DND-41 (cell line): ENCODE measurements around the gene CYP19A1.

Experiments used
- ATAC-seq: fragments of 200-7000 bp; cut with Tn5 transposase; 3 replicates; pipeline ENCODE4 v1.9.1; 2021; ENCODE audit warnings: low read depth; ENCODE audit not compliant: insufficient read depth
- DNase-seq: peaks from one replicate; pipeline ENCODE4 v3.0.0-alpha.2; 2020
- H2AFZ ChIP-seq: 2 replicates; pipeline ENCODE4 v1.6.0; 2012; ENCODE audit warnings: low read depth, low read length
- H3K27ac ChIP-seq: 2 replicates; pipeline ENCODE4 v1.5.1; 2012; ENCODE audit warnings: low read length, inconsistent platforms
- H3K27me3 ChIP-seq: fragments of 200-600 bp; sonication (generic); 2 replicates; pipeline ENCODE4 v1.6.0; 2012; ENCODE audit warnings: low read length, mild to moderate bottlenecking, inconsistent platforms; ENCODE audit not compliant: insufficient read depth, poor library complexity
- H3K36me3 ChIP-seq: 2 replicates; pipeline ENCODE4 v1.5.1; 2012; ENCODE audit warnings: low read length, inconsistent platforms; ENCODE audit not compliant: insufficient read depth
- H3K4me1 ChIP-seq: 2 replicates; pipeline ENCODE4 v1.5.1; 2012; ENCODE audit warnings: mild to moderate bottlenecking, low read length; ENCODE audit not compliant: insufficient read depth
- H3K4me2 ChIP-seq: 2 replicates; pipeline ENCODE4 v1.6.0; 2012; ENCODE audit warnings: mild to moderate bottlenecking, moderate library complexity, low read length, inconsistent platforms; ENCODE audit not compliant: insufficient read depth
- H3K4me3 ChIP-seq, 2 experiments: fragments of 200-600 bp in 1 of 2; shearing (Covaris generic) in 1 of 2; 2 replicates each; pipeline ENCODE4 v1.5.1; 2012 to 2016; ENCODE audit warnings: inconsistent platforms in 2 of 2, low read length in 2 of 2, mild to moderate bottlenecking in 2 of 2, low read depth in 1 of 2, moderate library complexity in 1 of 2
- H3K79me2 ChIP-seq: 2 replicates; pipeline ENCODE4 v1.6.0; 2012; ENCODE audit warnings: low read length, inconsistent platforms; ENCODE audit not compliant: insufficient read depth
- H3K9ac ChIP-seq: 2 replicates; pipeline ENCODE4 v1.6.0; 2012; ENCODE audit warnings: low read depth, mild to moderate bottlenecking, inconsistent platforms, low read length, moderate library complexity
- H3K9me3 ChIP-seq: 2 replicates; pipeline ENCODE4 v1.5.1; 2012; ENCODE audit warnings: low read length, moderate library complexity, mild to moderate bottlenecking, inconsistent platforms; ENCODE audit not compliant: insufficient read depth, severe bottlenecking
- H4K20me1 ChIP-seq: 2 replicates; pipeline ENCODE4 v1.6.0; 2012; ENCODE audit warnings: low read length; ENCODE audit not compliant: insufficient read depth
- EZH2 ChIP-seq: IDR thresholded peaks from 3 replicates; pipeline ENCODE4 v1.6.1; 2012; ENCODE audit warnings: borderline replicate concordance, low read depth, mild to moderate bottlenecking, moderate library complexity, low read length, inconsistent platforms; ENCODE audit not compliant: severe bottlenecking
- TF ChIP-seq, protein P1 (sequence below): IDR thresholded peaks from 2 replicates; pipeline ENCODE4 v1.5.1; 2012; ENCODE audit warnings: borderline replicate concordance, low read length, moderate library complexity, mild to moderate bottlenecking; ENCODE audit not compliant: poor library complexity, severe bottlenecking; ENCODE audit errors: extremely low read depth

CYP19A1 gene

DNA sequence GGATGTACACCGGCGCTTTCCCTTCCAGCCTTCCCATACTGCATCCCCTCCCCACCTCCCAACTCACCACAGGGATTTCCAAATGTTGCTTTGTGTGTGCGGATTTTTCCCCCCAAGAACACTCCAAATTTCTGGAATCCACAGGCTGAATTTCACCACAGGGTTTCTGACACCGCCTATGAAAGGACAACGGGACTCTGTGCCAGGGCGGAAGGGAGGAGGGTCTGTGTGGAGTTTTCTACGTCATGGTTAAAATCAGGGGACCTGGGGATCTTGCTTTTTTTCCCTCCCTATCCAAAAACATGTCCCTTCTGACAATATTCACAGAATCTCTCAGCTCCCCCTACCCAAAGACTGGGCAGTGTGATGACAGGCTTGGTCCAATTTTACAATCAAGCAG, 14.6 kb downstream of the CYP19A1 start:
- Histone ChIP-seq H3K36me3 (no peaks in the 10 kb centered on the region), H3K4me1 (no peaks in the 10 kb centered on the region), H3K4me2 (no peak overlapping the region), H3K4me3 (no peak overlapping the region), H4K20me1 (no peaks in the 10 kb centered on the region), H3K79me2 (no peaks in the 10 kb centered on the region), H3K27me3 (no peaks in the 10 kb centered on the region), H3K27ac (no peak overlapping the region), H3K9me3 (no peaks in the 10 kb centered on the region), H2AFZ (no peak overlapping the region), H3K9ac (no peak overlapping the region)
- ATAC-seq (no peak), DNase-seq (no peak)
- TF ChIP-seq EZH2 = no peak

DNA sequence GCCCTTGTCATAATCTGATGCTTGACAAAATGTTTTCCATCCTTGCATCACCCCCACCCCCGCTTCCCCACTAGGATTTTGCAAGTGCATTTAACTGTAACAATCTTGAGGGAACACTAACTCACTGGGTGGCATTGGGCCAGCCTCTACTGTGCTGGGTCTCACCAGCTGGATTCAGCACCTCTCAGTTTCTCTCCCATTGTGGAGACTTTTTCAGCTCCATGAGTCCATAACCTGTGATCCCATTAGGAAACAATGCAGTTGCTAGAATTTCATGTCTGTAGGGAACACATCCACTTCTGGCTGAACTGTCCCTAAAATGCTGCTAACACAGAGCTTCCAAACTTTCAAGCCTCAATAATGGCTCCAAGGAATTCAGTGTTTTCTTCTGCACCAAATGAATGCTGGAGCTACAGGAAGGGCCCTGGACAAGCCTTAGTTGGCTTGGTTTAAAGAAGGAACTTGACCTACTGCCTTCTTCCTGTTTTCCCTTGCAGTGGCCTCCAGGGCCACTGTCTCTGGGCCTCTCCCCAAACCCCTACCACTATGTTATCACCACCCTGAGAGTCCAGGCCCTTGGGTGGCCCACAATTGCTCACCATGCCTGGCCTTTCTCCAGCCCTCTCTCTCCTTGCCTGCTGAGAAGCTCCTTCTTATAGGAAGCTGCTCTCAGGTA, 15.6 kb downstream of the CYP19A1 start:
- TF ChIP-seq EZH2 = no peak
- TF ChIP-seq, protein P1, sequence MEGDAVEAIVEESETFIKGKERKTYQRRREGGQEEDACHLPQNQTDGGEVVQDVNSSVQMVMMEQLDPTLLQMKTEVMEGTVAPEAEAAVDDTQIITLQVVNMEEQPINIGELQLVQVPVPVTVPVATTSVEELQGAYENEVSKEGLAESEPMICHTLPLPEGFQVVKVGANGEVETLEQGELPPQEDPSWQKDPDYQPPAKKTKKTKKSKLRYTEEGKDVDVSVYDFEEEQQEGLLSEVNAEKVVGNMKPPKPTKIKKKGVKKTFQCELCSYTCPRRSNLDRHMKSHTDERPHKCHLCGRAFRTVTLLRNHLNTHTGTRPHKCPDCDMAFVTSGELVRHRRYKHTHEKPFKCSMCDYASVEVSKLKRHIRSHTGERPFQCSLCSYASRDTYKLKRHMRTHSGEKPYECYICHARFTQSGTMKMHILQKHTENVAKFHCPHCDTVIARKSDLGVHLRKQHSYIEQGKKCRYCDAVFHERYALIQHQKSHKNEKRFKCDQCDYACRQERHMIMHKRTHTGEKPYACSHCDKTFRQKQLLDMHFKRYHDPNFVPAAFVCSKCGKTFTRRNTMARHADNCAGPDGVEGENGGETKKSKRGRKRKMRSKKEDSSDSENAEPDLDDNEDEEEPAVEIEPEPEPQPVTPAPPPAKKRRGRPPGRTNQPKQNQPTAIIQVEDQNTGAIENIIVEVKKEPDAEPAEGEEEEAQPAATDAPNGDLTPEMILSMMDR = no peak
- no peak overlapping the region for H3K9ac ChIP-seq
- H4K20me1 ChIP-seq = no peaks in the 10 kb centered on the region
- H3K4me1 ChIP-seq = no peaks in the 10 kb centered on the region
- DNase-seq = no peak
- H3K4me2 ChIP-seq = no peak overlapping the region
- H3K36me3 ChIP-seq = no peaks in the 10 kb centered on the region
- no peaks in the 10 kb centered on the region for H3K79me2 ChIP-seq
- H3K9me3 ChIP-seq = no peaks in the 10 kb centered on the region
- no peak for ATAC-seq
- no peaks in the 10 kb centered on the region for H3K27me3 ChIP-seq
- H2AFZ ChIP-seq = no peak overlapping the region
- no peak overlapping the region for H3K4me3 ChIP-seq
- H3K27ac ChIP-seq = no peak overlapping the region

DNA sequence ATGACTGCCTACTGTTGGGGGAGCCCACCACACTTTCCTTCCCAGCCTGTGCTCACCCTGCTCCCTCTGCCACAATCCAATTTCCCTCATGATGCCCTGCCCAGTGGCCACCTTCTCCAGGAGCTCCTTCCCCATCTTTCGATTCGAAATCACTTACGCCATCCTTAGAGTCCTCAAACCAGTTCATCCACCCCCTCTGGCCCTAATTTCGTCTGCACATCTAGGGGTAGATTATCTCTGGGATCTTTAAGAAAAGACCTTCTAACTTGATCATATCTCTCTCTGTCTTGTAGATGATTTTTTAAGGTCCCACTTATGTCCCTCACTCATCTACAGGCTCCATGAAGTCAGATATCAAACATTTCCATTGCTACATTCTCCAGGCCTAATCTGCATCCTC, 17.1 kb downstream of the CYP19A1 start:
- no peaks in the 10 kb centered on the region for H3K4me1 ChIP-seq
- H3K9ac ChIP-seq = no peak overlapping the region
- H3K27ac ChIP-seq = no peak overlapping the region
- H4K20me1 ChIP-seq = no peaks in the 10 kb centered on the region
- no peak for DNase-seq
- H3K4me2 ChIP-seq = no peak overlapping the region
- H3K27me3 ChIP-seq = no peaks in the 10 kb centered on the region
- no peak overlapping the region for H3K4me3 ChIP-seq
- TF ChIP-seq, protein P1 = no peak
- TF ChIP-seq EZH2 = no peak
- no peaks in the 10 kb centered on the region for H3K36me3 ChIP-seq
- H3K9me3 ChIP-seq = no peaks in the 10 kb centered on the region
- H3K79me2 ChIP-seq = no peaks in the 10 kb centered on the region
- no peak overlapping the region for H2AFZ ChIP-seq
- ATAC-seq = no peak

DNA sequence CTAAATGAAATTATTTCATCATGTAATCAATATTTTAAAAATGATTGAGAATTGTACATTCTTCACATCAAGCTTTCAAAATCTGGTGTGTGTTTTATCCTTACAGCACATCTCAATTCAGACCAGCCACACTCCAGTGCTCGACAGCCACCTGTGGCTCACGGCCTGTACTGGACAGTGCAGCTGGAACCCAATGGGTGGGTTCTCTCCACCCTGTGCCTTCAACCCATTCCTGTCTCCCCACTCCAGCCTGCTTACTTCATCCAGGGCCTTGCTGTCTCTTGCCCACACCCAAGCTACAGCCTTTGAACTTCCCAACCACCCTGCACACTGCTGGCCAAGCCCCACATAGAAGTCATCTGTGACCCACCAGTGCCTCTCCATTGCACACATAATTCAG, 17.6 kb downstream of the CYP19A1 start:
- DNase-seq (no peak), ATAC-seq (no peak)
- H2AFZ ChIP-seq = no peak overlapping the region
- no peaks in the 10 kb centered on the region for H4K20me1 ChIP-seq
- H3K4me3 ChIP-seq = no peak overlapping the region
- no peaks in the 10 kb centered on the region for H3K79me2 ChIP-seq
- no peaks in the 10 kb centered on the region for H3K4me1 ChIP-seq
- no peak overlapping the region for H3K27ac ChIP-seq
- H3K27me3 ChIP-seq = no peaks in the 10 kb centered on the region
- H3K9ac ChIP-seq = no peak overlapping the region
- H3K36me3 ChIP-seq = no peaks in the 10 kb centered on the region
- no peak overlapping the region for H3K4me2 ChIP-seq
- no peak for TF ChIP-seq EZH2
- TF ChIP-seq, protein P1 = no peak
- no peaks in the 10 kb centered on the region for H3K9me3 ChIP-seq
